ENCODE results near the gene CHTF8. TPM values are rescaled to one million over a fixed set of nuclear protein-coding genes. Genes with fewer than 3 reads are reported as not detected.

The CHTF8 gene
- total RNA-seq, 4 donors from 2014 or later: 59.8 to 94.4 (median 69.4) TPM

DNA sequence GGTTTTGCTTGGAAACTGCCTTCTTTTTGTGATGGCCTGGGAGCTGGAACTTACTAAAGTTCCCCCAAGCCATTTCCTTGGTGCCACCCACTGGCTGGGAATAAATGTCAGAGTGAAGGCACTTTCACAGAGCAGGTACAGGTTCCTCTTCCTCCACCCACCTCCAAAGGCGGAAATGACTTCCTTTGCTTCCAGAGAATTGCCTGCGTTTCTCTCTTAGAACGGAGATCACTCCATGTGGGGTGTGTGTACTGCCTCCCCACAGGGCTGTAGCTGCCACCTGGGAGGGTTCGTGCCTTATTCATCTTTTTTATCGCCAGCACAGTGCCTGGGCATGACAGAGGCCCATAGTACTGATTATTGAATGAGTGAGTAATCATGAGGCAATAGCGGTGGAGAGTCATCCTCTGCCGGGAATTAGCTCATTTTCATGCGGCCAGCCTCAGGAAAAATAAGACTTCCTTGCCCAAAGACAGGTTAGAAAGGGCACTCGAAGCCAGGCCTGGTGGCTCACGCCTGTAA is 59.1 kb downstream of the CHTF8 start:
- DNase-seq (ENCODE audit: extremely low spot score): no peak
- Histone ChIP-seq H3K27ac (replicated peaks in 1 of 4) (no peak overlapping the region), H3K4me1 (peaks cover 0 to 10% (median 7%) of the 10 kb centered on the region in 4 donors), H3K4me3 (no peak overlapping the region), H3K36me3 (no peaks in the 10 kb centered on the region), H3K9me3 (no peaks in the 10 kb centered on the region), H3K27me3 (no peaks in the 10 kb centered on the region)
- WGBS: 89% methylated on average over 10 of the region's 10 CpGs
- intact Hi-C loops (cut with DNase I): no loop called here
- no peak for TF ChIP-seq EP300 (IDR thresholded peaks at IDR 0.05)
- TF ChIP-seq POLR2AphosphoS5 (IDR thresholded peaks at IDR 0.05): no peak
- TF ChIP-seq POLR2A (IDR thresholded peaks at IDR 0.05; ENCODE audit: low read depth): no peak

DNA sequence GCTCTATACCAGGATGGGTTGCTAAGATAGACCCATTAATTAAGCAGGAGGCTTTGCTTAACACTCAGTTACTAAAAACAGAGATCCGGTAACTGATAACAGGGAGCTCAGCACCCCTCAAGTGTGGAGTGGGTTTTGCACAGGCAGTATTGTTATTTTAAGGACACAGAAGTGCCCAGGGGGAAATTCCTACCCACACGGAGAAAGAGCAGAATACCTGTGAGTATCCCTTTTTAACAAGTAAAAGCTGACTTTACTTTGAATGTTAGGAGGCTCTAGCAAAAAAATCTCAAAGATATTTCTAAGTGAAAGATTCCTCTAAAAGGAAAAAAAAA is 59.8 kb downstream of the CHTF8 start:
- TF ChIP-seq POLR2AphosphoS5 (IDR thresholded peaks at IDR 0.05): no peak
- TF ChIP-seq POLR2A (IDR thresholded peaks at IDR 0.05; ENCODE audit: low read depth): no peak
- TF ChIP-seq, protein P1, sequence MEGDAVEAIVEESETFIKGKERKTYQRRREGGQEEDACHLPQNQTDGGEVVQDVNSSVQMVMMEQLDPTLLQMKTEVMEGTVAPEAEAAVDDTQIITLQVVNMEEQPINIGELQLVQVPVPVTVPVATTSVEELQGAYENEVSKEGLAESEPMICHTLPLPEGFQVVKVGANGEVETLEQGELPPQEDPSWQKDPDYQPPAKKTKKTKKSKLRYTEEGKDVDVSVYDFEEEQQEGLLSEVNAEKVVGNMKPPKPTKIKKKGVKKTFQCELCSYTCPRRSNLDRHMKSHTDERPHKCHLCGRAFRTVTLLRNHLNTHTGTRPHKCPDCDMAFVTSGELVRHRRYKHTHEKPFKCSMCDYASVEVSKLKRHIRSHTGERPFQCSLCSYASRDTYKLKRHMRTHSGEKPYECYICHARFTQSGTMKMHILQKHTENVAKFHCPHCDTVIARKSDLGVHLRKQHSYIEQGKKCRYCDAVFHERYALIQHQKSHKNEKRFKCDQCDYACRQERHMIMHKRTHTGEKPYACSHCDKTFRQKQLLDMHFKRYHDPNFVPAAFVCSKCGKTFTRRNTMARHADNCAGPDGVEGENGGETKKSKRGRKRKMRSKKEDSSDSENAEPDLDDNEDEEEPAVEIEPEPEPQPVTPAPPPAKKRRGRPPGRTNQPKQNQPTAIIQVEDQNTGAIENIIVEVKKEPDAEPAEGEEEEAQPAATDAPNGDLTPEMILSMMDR (IDR thresholded peaks at IDR 0.05): no peak
- TF ChIP-seq EP300 (IDR thresholded peaks at IDR 0.05): no peak
- DNase-seq (ENCODE audit: extremely low spot score): no peak
- Histone ChIP-seq H3K27me3 (no peaks in the 10 kb centered on the region), H3K4me1 (peaks cover 0 to 10% (median 7%) of the 10 kb centered on the region in 4 donors), H3K4me3 (no peak overlapping the region), H3K36me3 (no peaks in the 10 kb centered on the region), H3K27ac (replicated peaks in 1 of 4) (no peak overlapping the region), H3K9me3 (no peaks in the 10 kb centered on the region)
- intact Hi-C loops (cut with DNase I): no loop called here
- 46% methylated on average over 2 of the region's 2 CpGs for WGBS

DNA sequence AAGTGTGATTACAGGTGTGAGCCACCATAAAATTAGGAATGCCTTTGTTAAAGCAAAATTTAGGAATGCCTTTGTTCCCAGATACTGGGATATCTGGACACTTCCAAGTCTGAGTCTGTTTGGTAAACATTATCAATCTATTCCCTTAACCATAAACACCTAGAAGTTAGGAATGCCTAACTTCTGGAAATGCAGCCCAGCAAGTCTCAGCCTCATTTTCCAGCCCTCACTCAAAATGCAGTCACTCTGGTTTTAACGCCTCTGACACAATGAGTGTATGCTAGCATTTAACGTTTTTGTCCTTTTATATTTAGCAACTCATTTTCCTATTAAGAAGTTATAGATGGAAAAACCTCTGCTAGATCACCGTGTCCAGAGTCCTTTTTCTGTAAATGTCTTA is 61.4 kb downstream of the CHTF8 start:
- TF ChIP-seq EP300 (IDR thresholded peaks at IDR 0.05): no peak
- TF ChIP-seq, protein P1 (IDR thresholded peaks at IDR 0.05): no peak
- no peak for TF ChIP-seq POLR2A (IDR thresholded peaks at IDR 0.05; ENCODE audit: low read depth)
- TF ChIP-seq POLR2AphosphoS5 (IDR thresholded peaks at IDR 0.05): no peak
- no peaks in the 10 kb centered on the region for H3K9me3 ChIP-seq
- H3K4me3 ChIP-seq: no peak overlapping the region
- 77% methylated on average over 3 of the region's 3 CpGs for WGBS
- no peak overlapping the region for H3K27ac ChIP-seq (replicated peaks in 1 of 4)
- intact Hi-C loops (cut with DNase I): no loop called here
- H3K4me1 ChIP-seq: peaks cover 0 to 10% (median 7%) of the 10 kb centered on the region in 4 donors
- no peaks in the 10 kb centered on the region for H3K36me3 ChIP-seq
- no peaks in the 10 kb centered on the region for H3K27me3 ChIP-seq
- DNase-seq (ENCODE audit: extremely low spot score): no peak

DNA sequence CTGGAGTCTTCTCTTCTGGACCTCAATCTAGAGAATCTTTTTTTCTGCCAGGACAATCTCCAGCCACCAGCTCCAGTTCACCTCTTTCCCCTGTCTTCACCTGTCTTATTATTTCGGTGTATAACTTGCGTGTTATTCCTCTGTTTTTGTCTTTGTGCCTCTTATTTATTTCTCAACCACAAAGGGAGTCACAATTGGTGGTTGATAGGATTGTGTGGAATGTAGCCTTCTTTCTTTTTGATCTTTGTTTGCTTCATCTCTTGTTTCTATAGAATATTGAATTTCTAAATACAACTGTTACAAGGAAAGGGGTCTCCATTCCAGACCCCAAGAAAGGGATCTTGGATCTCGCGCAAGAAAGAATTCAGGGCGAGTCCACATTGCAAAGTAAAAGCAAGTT is 62.9 kb downstream of the CHTF8 start:
- intact Hi-C loops (cut with DNase I): no loop called here
- DNase-seq (ENCODE audit: extremely low spot score): no peak
- Histone ChIP-seq H3K9me3 (no peaks in the 10 kb centered on the region), H3K36me3 (no peaks in the 10 kb centered on the region), H3K4me3 (no peak overlapping the region), H3K27me3 (no peaks in the 10 kb centered on the region), H3K4me1 (peaks cover 6 to 10% (median 7%) of the 10 kb centered on the region in 4 donors), H3K27ac (replicated peaks in 1 of 4) (no peak overlapping the region)
- 99% methylated on average over 5 of the region's 5 CpGs for WGBS
- TF ChIP-seq POLR2A (IDR thresholded peaks at IDR 0.05; ENCODE audit: low read depth): no peak
- no peak for TF ChIP-seq EP300 (IDR thresholded peaks at IDR 0.05)
- TF ChIP-seq, protein P1 (IDR thresholded peaks at IDR 0.05): no peak
- no peak for TF ChIP-seq POLR2AphosphoS5 (IDR thresholded peaks at IDR 0.05)

Small RNA genes within 50 kb of the gene (small RNA-seq; reads per million reads assigned to genes)
- 0 reads per million in 3 donors for gene RNU6-22P

Other genes starting within 250 kb of the CHTF8 start
- 1 to 10 TPM in 1 of 4 donors, under 1 TPM in 3; 0.13 to 1.3 (median 0.49) TPM for gene HAS3, start 26.9 kb downstream of the CHTF8 start, total RNA-seq
- 10 to 100 TPM; 23.3 to 32.6 (median 24.0) TPM for gene UTP4, start 61 bp upstream of the CHTF8 start, total RNA-seq
- gene SNTB2, start 54.6 kb upstream of the CHTF8 start, total RNA-seq: 10 to 100 TPM; 36.1 to 73.4 (median 54.8) TPM
- 10 to 100 TPM; 41.9 to 46.5 (median 43.6) TPM for gene VPS4A, start 178.8 kb upstream of the CHTF8 start, total RNA-seq
- gene PDF, start 198.0 kb upstream of the CHTF8 start, total RNA-seq: 10 to 100 TPM in 3 of 4 donors, 1 to 10 TPM in 1; 5.4 to 17.5 (median 12.6) TPM
- gene COG8, start 207.0 kb upstream of the CHTF8 start, total RNA-seq: 10 to 100 TPM; 26.3 to 56.7 (median 46.0) TPM
- gene NIP7, start 207.2 kb upstream of the CHTF8 start, total RNA-seq: 10 to 100 TPM in 3 of 4 donors, 1 to 10 TPM in 1; 7.9 to 18.2 (median 11.3) TPM
- not detected for gene TMED6, start 219.2 kb upstream of the CHTF8 start, total RNA-seq